ENCODE results near the gene ADSS1. TPM values are rescaled to one million over a fixed set of nuclear protein-coding genes. Genes with fewer than 3 reads are reported as not detected.

ADSS1 gene
- total and polyA plus RNA-seq, 2 donors (not counting 1 experiment from before 2014, with no cell fraction given) = 2.2 to 3.5 TPM

DNA sequence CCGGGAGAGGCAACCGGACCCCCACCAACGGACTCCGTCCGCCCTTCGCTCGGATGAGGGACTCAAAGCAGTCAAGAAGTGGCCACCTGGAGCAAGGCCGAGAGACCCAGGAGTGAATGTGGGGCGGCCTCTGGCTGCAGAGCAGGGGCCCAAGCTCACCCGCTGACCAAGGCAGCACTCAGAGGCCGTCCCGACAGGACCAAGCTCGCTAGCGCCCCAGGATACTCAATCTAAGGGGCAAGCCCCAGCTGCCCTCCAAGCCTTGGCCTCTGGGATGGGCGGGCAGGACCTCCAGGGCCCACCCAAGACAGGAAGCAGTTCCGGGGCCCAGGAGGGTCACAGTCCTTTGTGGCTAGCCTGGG lies 70.6 kb downstream of the ADSS1 start:
- H3K4me1 ChIP-seq (ENCODE audit: control insufficient read depth, extremely low read depth, insufficient read depth, low read length) = peaks cover 9% of the 10 kb centered on the region
- H3K27me3 ChIP-seq (ENCODE audit: control insufficient read depth, insufficient read depth, low read length) = no peaks in the 10 kb centered on the region
- H3K36me3 ChIP-seq (ENCODE audit: control insufficient read depth, insufficient read depth, low read length) = peaks cover 12% of the 10 kb centered on the region
- H3K27ac ChIP-seq (ENCODE audit: insufficient read depth, low read length) = peak overlapping the region; percentile 69
- H3K9me3 ChIP-seq (ENCODE audit: control insufficient read depth, insufficient read depth, low read depth, low read length) = no peaks in the 10 kb centered on the region
- TF ChIP-seq, protein P1, sequence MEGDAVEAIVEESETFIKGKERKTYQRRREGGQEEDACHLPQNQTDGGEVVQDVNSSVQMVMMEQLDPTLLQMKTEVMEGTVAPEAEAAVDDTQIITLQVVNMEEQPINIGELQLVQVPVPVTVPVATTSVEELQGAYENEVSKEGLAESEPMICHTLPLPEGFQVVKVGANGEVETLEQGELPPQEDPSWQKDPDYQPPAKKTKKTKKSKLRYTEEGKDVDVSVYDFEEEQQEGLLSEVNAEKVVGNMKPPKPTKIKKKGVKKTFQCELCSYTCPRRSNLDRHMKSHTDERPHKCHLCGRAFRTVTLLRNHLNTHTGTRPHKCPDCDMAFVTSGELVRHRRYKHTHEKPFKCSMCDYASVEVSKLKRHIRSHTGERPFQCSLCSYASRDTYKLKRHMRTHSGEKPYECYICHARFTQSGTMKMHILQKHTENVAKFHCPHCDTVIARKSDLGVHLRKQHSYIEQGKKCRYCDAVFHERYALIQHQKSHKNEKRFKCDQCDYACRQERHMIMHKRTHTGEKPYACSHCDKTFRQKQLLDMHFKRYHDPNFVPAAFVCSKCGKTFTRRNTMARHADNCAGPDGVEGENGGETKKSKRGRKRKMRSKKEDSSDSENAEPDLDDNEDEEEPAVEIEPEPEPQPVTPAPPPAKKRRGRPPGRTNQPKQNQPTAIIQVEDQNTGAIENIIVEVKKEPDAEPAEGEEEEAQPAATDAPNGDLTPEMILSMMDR (conservative IDR thresholded peaks at IDR 0.05 in 1 of 2, IDR thresholded peaks at IDR 0.05 in 1 of 2; ENCODE audit: low read depth in 1 of 2, low read length in 2 of 2) = peak in 1 of 2 donors; percentile 8
- no peak for TF ChIP-seq EZH2 (IDR thresholded peaks at IDR 0.05; ENCODE audit: low read length, missing control alignments)
- H4K20me1 ChIP-seq (ENCODE audit: control insufficient read depth, extremely low read depth, insufficient read depth, low read length) = no peaks in the 10 kb centered on the region
- no peak overlapping the region for H2AFZ ChIP-seq (ENCODE audit: low read length)
- H3K4me2 ChIP-seq (ENCODE audit: extremely low read depth, insufficient read depth, low read length) = peak overlapping the region; percentile 76
- DNase-seq (ENCODE audit: low read depth in 2 of 2) = peak; percentile 33
- H3K9ac ChIP-seq (ENCODE audit: insufficient read depth, low read length) = peak overlapping the region; percentile 70
- H3K79me2 ChIP-seq (ENCODE audit: control insufficient read depth, insufficient read depth, low read length) = peaks cover 49% of the 10 kb centered on the region
- H3K4me3 ChIP-seq (replicated peaks in 1 of 4; ENCODE audit: control extremely low read depth in 1 of 4, insufficient read depth in 1 of 4, low read depth in 3 of 4, low read length in 4 of 4) = peak overlapping the region; percentile 62 to 75 (median 66)

DNA sequence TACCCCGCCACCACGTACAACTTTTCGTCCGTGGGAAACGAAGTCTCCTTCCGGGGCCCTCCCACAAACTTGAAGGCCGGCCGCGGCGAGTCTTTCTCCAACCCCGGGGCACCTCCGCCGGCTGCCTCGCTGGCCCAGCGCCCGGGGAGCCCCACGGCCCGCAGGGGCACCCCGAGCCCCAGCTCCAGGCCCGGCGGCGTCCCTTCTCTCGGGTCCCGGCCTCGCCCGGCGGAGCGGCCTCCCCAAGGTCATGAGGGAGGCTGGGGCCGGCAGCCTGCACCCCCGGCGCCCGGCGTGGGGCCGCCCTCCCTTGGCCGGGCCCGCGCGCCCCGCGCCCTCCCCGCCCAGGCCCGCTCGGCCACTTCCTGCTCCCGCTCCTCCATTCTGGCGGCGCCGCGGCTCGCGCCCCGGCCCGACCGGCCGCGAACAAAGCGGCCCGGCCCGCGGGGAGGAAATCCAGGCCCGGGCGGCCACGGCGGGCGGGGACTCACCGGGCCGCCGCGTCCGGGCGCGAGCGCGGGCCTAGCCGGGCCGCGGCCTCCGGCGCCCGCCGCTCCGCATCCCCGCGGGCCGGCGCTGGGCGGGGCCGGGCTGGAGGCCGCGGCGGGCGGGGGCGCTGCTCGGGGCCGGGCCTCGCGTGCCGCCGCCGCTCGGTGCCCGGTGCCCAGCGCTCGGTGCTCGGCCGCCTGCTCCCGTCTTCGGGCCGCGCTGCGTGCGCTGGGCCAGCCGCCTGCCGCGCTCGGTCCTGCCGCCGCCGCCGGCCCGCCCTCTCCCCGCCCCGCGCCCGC lies 71.2 kb downstream of the ADSS1 start, which contains the start of gene AKT1:
AKT1 (minus strand) TSS at position 756 of the 788 bp plus-strand sequence. CDS start 3,105 bp downstream, outside the sequence.
- H3K27me3 ChIP-seq (ENCODE audit: control insufficient read depth, insufficient read depth, low read length) = no peaks in the 10 kb centered on the region
- peak within 1 kb of the TSS; percentile 62 to 75 (median 66) for H3K4me3 ChIP-seq (replicated peaks in 1 of 4; ENCODE audit: control extremely low read depth in 1 of 4, insufficient read depth in 1 of 4, low read depth in 3 of 4, low read length in 4 of 4)
- peak within 1 kb of the TSS; percentile 76 for H3K4me2 ChIP-seq (ENCODE audit: extremely low read depth, insufficient read depth, low read length)
- H3K9me3 ChIP-seq (ENCODE audit: control insufficient read depth, insufficient read depth, low read depth, low read length) = no peaks in the 10 kb centered on the region
- H2AFZ ChIP-seq (ENCODE audit: low read length) = no peak within 1 kb of the TSS
- TF ChIP-seq EZH2 (IDR thresholded peaks at IDR 0.05; ENCODE audit: low read length, missing control alignments) = no peak
- TF ChIP-seq, protein P1 (conservative IDR thresholded peaks at IDR 0.05 in 1 of 2, IDR thresholded peaks at IDR 0.05 in 1 of 2; ENCODE audit: low read depth in 1 of 2, low read length in 2 of 2) = no peak
- peak within 1 kb of the TSS; percentile 69 for H3K27ac ChIP-seq (ENCODE audit: insufficient read depth, low read length)
- peaks cover 9% of the 10 kb centered on the region for H3K4me1 ChIP-seq (ENCODE audit: control insufficient read depth, extremely low read depth, insufficient read depth, low read length)
- peak within 1 kb of the TSS; percentile 70 for H3K9ac ChIP-seq (ENCODE audit: insufficient read depth, low read length)
- no peak for DNase-seq (ENCODE audit: low read depth in 2 of 2)
- no peaks in the 10 kb centered on the region for H4K20me1 ChIP-seq (ENCODE audit: control insufficient read depth, extremely low read depth, insufficient read depth, low read length)
- H3K36me3 ChIP-seq (ENCODE audit: control insufficient read depth, insufficient read depth, low read length) = peaks cover 10% of the 10 kb centered on the region
- H3K79me2 ChIP-seq (ENCODE audit: control insufficient read depth, insufficient read depth, low read length) = peaks cover 44% of the 10 kb centered on the region

DNA sequence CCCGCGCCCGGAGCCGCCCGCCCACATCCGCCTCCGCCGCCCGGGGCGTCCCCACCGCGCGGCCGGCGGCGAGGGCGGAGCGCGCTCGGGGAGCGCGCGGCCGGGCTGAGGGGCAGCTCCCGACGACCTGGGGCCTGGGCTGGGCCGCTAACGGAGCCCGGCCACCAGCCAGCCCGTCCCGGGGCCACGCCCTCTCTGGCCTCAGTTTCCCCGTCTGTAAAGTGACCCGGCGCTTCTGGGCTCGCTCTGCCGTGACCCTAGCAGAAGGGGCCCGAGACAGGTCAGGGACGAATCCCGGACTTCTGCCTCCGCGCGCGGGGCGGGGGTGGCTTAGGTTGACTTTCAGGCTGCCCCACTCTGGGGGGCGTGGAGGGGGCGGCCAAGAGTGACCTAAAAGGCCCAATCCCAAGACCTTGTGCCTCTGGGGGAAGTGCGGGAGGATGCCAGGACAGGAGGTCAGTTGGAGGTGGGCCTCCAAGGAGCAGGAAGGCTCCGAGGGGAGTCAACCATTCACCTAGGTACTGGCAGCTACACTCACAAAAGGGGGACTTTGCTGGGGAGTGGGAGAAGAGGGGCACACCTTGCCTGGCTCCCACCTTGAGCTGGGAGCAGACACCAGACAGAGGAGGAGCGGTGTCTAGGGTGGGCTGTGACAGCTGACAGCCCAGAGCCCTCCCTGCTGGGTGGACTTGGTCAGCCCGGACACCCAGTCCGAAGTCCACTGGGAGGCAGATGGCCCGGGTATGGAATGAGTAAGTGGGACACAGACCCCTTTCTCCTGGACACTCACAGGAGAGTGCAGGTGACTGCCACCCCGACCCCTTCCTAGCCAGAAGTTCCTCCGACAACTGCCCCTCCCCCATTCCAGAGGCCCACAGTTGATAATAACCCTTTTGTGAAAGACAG lies 72.0 kb downstream of the ADSS1 start:
- Histone ChIP-seq H4K20me1 (ENCODE audit: control insufficient read depth, extremely low read depth, insufficient read depth, low read length) (no peaks in the 10 kb centered on the region), H3K4me3 (replicated peaks in 1 of 4; ENCODE audit: control extremely low read depth in 1 of 4, insufficient read depth in 1 of 4, low read depth in 3 of 4, low read length in 4 of 4) (peak overlapping the region; percentile 28 to 58 (median 34)), H2AFZ (ENCODE audit: low read length) (no peak overlapping the region), H3K4me2 (ENCODE audit: extremely low read depth, insufficient read depth, low read length) (peak overlapping the region; percentile 63), H3K79me2 (ENCODE audit: control insufficient read depth, insufficient read depth, low read length) (peaks cover 39% of the 10 kb centered on the region), H3K9ac (ENCODE audit: insufficient read depth, low read length) (peak overlapping the region; percentile 40), H3K27ac (ENCODE audit: insufficient read depth, low read length) (peak overlapping the region; percentile 25), H3K36me3 (ENCODE audit: control insufficient read depth, insufficient read depth, low read length) (peaks cover 5% of the 10 kb centered on the region), H3K27me3 (ENCODE audit: control insufficient read depth, insufficient read depth, low read length) (no peaks in the 10 kb centered on the region), H3K9me3 (ENCODE audit: control insufficient read depth, insufficient read depth, low read depth, low read length) (no peaks in the 10 kb centered on the region), H3K4me1 (ENCODE audit: control insufficient read depth, extremely low read depth, insufficient read depth, low read length) (peaks cover 9% of the 10 kb centered on the region)
- TF ChIP-seq, protein P1 (conservative IDR thresholded peaks at IDR 0.05 in 1 of 2, IDR thresholded peaks at IDR 0.05 in 1 of 2; ENCODE audit: low read depth in 1 of 2, low read length in 2 of 2) = no peak
- no peak for TF ChIP-seq EZH2 (IDR thresholded peaks at IDR 0.05; ENCODE audit: low read length, missing control alignments)
- peak in 1 of 2 donors; percentile 31 for DNase-seq (ENCODE audit: low read depth in 2 of 2)

Measured in fibroblast of lung (primary cell).